HG02588 (cell line): ENCODE measurements around the gene EPB41L5.
"Not testable (repeated sequence)": the region's sequence is repeated elsewhere in the genome, so short reads cannot be mapped to it uniquely, and the experiment has no call there.

Experiments
- ATAC-seq: cut with Tn5 transposase; IDR thresholded peaks from one replicate; pipeline ENCODE4 v1.9.1; 2021; ENCODE audit warnings: mild to moderate bottlenecking, moderate library complexity; ENCODE audit not compliant: unreplicated experiment

EPB41L5 gene

DNA sequence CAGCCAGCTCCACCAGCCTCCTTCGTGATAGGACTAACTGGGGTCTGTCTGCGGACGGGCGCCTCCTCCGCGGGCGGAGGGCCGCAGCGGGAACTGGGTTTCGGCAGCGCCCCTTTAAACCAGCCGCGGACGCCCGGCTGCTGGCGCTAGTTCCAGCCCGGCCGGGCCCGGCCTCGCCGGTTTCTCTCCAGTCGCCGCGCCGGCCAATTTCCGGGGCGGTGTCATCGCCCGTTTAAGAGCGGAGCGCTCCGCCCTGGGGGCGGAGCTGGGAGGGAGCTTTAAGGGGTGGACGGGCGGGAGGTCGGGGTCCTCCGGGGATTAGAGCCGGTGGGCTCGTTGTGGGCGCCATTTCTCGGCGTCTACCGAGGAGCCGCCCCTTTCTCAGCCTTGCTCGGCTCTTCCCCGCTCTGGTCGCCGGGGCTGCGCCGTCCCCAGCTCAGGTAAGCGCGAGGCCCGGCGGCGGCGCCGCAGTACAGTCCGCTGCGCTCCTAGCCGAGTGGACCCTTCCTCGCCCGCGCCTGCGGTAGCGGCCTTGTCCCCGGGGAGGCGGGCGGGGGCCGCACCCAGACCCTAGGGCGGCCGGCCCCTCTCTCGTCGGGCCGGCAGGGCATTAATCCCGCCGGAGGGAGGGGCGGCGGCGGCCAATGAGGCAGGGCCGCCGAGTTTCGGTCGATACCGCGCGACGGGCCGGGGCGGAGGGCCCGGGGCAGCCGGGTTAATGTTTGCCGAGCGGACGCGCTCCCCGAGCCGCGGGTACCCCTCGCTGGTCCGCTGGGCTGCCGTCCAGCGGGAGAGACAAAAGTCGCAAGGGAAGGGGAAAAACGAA lies at the start of gene EPB41L5:
EPB41L5 (plus strand) TSS at position 307 of the 826 bp plus-strand sequence. CDS start 6,008 bp downstream, outside the sequence.
- ATAC-seq: peak; percentile 97

GRCh38 chr2:119981896-119982295 lies 31.0 kb upstream of the EPB41L5 start:
- ATAC-seq: no peak

DNA sequence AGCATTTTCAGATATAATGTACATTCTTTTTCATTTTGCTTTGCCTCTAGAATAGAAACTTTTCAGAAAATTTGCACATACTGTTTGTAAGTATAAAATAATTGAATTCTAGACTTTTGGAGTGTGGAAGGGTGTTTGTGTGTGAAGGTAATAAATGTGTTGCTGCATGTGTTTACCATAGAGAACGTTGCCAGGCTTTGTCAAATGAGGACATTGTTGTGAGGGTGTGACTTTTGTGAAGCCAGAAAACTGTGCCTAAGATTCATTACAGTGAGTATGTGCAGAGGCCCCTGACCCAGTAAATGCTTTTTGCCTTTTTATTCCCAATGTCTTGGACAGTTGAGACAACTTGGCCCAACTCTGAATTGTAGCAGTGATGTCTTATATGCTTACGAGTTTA lies 30.4 kb upstream of the EPB41L5 start:
- no peak for ATAC-seq

- no peak for ATAC-seq
Measured at GRCh38 chr2:119983108-119983507, 29.8 kb upstream of the EPB41L5 start.

DNA sequence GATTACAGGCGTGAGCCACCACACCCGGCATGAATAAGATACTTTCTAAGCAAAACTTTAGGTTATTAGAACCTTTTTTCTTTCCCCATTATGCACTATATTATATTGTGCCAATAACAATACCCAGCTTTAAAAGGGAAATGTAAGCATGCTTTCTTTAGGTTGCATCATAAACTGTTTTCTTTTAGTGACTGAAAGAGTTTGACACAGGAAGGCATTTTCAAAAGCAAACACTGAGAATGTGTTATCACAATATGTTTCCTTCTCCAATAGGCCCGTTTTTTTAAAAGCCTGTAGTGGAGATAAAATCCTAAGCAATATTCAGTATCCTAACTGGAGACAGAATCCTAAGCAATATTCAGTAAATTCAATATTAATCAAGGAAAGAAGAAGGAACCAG lies 16.7 kb upstream of the EPB41L5 start:
- no peak for ATAC-seq

DNA sequence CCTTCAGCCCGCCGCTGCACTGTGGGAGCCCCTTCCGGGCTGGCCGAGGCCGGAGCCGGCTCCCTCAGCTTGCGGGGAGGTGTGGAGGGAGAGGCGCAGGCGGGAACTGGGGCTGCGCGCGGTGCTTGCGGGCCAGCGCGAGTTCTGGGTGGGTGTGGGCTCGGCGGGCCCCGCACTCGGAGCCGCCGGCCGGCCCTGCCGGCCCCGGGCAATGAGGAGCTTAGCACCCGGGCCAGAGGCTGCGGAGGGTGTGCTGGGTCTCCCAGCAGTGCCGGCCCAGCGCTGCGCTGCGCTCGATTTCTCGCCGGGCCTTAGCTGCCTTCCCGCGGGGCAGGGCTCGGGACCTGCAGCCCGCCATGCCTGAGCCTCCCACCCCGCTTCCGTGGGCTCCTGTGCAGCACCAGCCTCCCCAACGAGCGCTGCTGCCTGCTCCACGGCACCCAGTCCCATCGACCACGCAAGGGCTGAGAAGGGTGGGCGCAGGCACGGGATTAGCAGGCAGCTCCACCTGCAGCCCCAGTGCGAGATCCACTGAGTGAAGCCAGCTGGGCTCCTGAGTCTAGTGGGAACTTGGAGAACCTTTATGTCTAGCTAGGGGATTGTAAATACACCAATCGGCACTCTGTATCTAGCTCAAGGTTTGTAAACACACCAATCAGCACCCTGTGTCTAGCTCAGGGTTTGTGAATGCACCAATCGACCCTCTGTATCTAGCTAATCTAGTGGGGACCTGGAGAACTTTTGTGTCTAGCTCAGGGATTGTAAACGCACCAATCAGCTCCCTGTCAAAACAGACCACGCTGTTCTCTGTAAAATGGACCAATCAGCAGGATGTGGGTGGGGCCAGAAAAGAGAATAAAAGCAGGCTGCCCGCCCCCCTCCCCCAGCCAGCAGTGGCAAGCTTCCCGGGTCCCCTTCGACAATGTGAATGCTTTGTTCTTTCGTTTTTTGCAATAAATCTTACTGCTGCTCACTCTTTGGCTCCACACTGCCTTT lies 15.7 kb upstream of the EPB41L5 start:
- ATAC-seq: not testable (repeated sequence)

GRCh38 chr2:120001471-120001870 lies 11.4 kb upstream of the EPB41L5 start:
- ATAC-seq: no peak

DNA sequence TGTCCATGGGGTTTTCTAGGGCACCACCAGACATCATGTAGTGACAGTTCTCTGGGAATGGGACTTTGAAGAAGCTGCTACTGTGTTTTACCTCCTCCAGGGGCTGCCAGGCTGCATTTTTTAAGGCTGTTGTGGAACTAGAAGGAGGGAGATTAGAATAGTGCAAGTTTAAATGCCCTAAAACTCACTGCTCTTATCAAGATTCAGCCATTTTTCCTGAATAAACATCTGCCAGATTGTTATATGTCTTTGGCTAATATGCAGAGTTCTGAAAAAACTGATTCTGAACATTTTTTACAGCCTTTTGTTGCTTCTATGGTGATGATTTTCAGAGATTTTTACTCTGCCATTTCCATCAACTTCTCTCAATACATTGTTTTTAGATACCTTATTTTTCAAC lies 8.6 kb upstream of the EPB41L5 start:
- ATAC-seq: no peak

- peak; percentile 91 for ATAC-seq
Measured at GRCh38 chr2:120005834-120006521, 6.9 kb upstream of the EPB41L5 start.

- ATAC-seq: no peak
Measured at GRCh38 chr2:120007851-120008250, 5.0 kb upstream of the EPB41L5 start.

DNA sequence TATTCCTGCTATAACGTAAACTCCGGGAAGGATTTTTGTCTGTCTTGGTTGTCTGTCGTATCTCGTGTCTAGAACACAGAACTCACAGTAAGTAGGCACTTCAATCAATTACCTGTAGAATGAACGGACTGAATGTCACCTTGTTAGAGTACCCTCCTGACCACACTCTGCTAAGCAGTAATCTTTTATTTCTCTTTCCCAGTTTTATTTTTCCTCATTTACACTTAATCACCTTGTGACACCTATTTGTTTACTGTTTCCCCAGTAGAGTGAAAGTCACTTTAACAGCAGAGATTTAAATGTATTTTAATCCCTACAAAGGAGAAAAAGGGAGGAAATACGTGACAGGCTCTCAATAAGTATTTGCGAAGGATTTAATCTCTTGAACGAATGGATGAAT lies 514 bp upstream of the EPB41L5 start:
- ATAC-seq: no peak

GRCh38 chr2:120013597-120014223 lies 833 bp downstream of the EPB41L5 start:
- ATAC-seq: no peak

- no peak for ATAC-seq
Measured at GRCh38 chr2:120014226-120014980, 1.5 kb downstream of the EPB41L5 start.

- ATAC-seq: no peak
Measured at GRCh38 chr2:120016800-120017199, 3.9 kb downstream of the EPB41L5 start.

GRCh38 chr2:120017201-120017600 lies 4.3 kb downstream of the EPB41L5 start:
- ATAC-seq: no peak

GRCh38 chr2:120018549-120018948 lies 5.7 kb downstream of the EPB41L5 start:
- no peak for ATAC-seq

DNA sequence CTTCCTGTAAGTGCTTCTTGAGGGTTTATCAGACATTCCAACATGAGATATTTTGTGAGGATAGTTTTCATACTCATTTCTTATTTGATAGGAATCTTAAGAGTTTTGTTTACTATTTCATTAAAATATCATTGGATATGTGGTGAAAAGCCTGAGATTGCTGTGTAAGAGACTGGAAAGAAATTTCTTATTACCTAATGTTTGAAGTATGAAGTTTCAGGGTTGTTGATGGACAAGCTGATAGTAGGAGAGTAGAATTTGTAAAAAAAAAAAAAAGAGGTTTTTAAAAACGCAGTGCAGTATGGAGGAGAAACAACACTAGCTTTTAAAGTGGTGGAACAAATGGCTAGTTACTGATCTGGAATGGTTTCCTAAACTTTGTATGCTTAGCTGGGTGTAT lies 7.7 kb downstream of the EPB41L5 start:
- ATAC-seq: no peak

GRCh38 chr2:120022505-120022904 lies 9.6 kb downstream of the EPB41L5 start:
- not testable (repeated sequence) for ATAC-seq

DNA sequence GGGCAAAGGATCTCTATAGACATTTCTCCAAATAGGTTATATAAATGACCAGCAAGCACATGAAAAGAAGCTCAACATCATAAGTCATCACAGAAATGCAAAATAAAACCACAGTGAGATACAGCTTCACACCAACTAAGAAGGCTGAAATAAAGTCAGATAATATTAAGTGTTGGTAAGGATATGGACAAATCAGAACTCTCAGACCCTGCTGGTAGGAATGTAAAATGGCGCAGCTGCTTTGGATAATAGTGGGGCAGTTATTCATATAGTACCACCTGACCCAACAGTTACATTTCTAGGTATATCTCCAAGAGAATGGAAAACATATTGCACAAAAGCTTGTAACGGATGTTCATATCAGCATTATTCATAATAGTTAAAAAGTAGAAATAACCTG lies 14.0 kb downstream of the EPB41L5 start:
- ATAC-seq: no peak

DNA sequence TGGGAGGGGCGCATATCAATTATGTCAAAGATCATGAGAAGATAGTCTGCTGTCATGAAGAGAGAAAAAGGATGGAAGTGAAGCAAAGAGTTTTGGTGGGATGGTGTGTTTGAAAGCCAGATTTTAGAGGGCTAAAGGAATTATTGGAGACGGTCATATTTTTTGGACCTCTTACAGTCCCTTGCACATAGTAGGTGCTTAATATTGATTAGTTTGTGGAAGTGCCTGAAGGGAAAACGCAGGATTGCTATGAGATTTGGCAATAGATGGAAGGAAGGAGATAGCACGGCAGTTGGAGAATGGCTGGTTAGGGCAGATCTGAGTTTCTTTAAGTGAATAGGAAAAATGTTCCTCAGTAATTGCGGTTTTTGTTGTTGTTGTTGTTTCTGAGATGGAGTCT lies 15.9 kb downstream of the EPB41L5 start:
- ATAC-seq: no peak
